ENCODE data around the gene GPR39. TPM values are rescaled to one million over a fixed set of nuclear protein-coding genes. Genes with fewer than 3 reads are reported as not detected.
A peak's percentile ranks its signal among the peaks of the same experiment; 100 is the strongest.
"Not testable (repeated sequence)": the region's sequence is repeated elsewhere in the genome, so short reads cannot be mapped to it uniquely, and the experiment has no call there.

Gene GPR39
- total RNA-seq, 1 donor from 2014 or later = not detected

DNA sequence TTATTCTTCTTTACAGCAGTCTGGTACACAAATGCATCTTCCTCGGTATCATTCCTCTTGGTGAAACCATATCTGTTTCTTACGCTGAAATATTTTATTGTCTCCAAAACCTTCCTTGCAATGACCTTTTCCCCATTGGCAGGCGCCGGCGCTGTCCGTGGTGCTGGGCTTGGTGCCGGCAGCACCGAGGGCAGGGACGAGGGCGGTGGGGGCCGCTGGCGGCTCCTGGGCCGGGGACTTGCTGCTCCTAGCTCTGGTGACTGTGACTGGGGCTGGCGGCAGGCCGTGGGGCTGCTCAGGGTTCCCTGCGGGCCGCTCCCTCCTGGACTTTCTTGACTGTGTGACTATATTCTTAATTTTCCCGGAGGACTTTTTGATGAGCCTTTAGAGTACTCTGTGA lies 72.5 kb downstream of the GPR39 start:
- DNase-seq (ENCODE audit: low read depth in 2 of 2) = no peak

DNA sequence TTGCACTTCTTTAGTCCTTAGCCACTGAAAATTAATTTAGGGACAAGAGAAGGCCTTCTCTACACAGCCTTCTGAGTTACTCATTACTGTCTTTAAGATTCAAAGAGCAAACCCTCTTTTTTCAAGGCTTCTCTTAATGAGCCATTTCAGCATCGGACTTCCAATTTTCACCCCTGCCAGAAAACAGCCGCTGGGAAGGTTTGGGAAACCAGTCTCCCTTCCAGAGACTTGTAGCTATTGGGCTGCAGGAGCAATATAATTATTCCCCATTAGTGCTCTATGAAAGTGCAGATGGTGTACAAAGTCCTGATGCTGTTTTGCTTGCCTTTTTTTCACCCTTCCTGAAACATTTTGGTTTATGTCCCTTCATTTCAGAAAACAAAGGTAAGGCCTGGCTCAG lies 79.3 kb downstream of the GPR39 start:
- no peak for DNase-seq (ENCODE audit: low read depth in 2 of 2)

DNA sequence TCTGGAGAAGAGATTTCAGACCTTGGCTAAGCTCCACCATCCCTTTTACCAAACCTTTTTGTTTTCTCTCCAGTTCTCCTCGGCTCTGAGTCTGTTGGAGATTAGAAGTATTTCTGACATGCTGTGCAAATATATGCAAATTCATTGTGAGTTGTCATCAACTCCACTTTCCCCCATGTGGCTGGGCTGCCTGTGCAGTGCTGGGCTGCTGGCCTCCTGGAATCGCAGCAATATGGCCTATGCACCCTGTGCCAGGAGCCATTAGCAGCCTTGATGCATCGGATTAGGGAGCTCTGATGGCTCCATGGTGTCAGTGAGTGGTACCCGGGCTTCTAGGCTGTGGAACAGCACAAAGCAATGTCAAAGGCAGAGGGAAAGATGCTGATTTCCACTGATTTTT lies 80.0 kb downstream of the GPR39 start:
- DNase-seq (ENCODE audit: low read depth in 2 of 2) = no peak

DNA sequence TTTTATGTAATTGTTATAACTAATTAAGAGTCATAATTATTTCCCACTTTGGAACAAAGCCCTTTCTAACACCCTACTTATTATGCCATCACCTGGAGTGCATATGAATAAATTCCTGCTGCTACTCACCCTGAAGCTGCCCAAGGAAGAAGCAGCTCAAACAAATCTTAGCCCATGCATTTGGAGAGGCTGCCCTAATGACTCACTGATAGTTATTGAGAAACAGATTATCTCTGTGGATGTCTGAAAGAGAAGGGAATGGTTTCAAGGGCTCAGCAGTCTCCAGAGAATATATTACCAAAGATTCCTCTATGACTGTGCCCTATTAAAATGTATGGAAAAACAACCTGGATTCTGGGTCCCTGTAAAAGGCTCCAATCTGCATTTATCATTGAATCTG lies 81.0 kb downstream of the GPR39 start:
- no peak for DNase-seq (ENCODE audit: low read depth in 2 of 2)

DNA sequence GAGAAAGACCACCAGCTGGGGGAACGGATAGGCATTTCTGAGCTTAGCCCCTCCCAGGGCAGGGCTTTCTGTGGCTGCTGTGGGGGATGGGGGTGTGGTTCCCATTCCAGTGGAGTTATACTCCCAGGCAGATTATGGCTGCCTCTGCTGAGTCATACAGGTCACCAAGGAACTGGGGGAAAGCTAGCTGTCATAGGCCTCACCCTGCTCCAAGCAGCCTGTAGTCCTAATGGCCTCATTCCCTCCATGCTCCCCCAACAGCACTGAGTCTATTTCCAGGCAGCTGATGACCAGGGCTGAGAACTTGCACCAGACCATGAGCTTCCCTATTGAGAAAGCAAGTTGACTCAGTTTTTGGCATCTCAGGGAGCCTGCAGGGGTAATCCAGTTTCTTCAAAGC lies 87.1 kb downstream of the GPR39 start:
- DNase-seq (ENCODE audit: low read depth in 2 of 2) = no peak

DNA sequence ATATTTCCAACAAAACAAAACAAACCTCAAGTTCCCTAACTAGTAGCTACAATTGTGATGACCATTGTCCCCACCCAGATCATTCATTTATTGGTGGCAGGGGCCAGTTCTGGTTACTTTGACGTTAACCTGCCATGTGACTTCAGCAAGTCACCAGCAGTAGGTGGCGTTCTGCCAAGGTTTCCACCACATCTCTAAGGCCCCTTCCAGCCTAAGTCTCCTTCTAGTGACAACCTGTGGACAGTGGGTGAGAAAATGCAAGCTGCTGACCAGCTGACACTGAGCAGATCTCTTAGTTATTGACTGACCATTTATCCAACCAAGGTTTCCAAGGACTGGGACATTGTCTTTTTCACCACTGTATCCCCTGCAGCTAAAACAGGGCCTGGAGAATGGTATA lies 98.4 kb downstream of the GPR39 start:
- DNase-seq (ENCODE audit: low read depth in 2 of 2) = no peak

DNA sequence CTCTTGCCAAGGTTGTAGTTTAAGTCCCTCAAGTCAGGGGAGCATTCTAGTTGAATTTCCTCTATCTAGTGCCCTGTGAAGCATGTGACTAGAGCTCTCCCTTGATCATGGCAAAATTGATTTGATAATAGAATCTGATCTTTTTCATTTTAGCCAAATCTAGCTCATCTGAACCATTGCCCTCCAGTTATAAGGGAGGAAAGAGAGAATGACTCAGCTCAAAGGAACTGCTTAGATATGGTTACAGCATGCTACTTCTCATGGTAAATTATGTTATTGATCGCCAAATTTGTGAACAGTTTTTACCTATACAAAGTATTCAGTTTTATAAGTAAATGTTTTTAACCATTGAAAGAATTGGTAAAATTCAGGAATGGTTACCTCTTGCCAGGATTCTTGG lies 100.8 kb downstream of the GPR39 start:
- no peak for DNase-seq (ENCODE audit: low read depth in 2 of 2)

DNA sequence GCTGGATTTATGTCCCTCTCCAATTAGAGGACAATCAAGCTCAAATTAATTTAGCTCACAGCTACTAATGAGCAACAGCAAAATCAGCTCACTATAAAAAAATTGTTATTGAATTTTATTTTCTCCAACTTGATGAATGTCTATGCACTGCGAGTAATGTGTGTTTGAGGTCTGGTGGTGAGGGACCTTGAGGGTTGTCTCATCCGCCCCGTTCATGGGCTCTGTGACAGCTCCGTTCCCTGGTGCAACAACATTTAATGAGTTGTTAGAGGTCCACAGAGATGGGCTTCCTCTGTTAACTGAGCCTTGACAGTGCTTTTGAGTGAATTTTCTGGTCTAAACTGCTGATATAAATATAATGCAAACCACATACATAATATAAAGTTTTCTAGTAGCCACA lies 101.7 kb downstream of the GPR39 start:
- no peak for DNase-seq (ENCODE audit: low read depth in 2 of 2)

DNA sequence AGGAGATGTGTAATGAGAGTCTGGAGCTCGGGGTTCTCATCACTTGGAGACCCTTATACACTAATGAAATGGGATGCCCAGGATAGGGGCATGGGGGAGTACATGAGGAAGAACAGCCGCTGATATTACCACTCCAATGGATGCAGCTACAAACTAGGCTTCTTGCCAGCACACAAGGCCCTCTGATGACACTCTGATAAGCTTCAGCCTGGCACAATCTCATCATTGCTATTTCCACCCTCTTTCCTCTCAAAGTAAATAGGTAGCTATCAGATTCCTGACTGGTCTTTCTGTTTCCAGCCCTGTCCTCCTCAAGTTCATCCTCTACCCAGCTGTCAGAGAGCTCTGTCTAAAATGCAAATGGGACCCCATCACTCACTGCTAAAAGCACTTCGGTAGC lies 103.0 kb downstream of the GPR39 start:
- no peak for DNase-seq (ENCODE audit: low read depth in 2 of 2)

DNA sequence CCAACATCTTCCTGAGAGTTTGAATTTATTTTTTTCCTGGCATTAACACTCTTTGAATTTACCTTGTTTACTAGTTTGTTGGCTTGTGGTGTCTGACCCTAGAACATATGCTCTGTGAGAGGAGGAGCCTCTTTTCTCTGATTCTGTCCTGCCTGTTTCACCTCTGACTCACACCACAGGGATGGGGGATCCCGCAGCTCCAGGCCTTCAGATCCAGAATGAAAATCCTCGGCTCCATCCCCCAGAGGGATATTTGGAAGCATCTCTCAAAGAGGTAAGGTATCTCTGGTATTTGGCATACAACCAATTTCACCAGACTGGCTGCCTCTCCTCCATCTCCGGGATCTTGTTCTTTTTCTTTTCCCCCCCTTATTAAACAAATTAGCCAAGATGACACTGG lies 104.7 kb downstream of the GPR39 start:
- no peak for DNase-seq (ENCODE audit: low read depth in 2 of 2)

DNA sequence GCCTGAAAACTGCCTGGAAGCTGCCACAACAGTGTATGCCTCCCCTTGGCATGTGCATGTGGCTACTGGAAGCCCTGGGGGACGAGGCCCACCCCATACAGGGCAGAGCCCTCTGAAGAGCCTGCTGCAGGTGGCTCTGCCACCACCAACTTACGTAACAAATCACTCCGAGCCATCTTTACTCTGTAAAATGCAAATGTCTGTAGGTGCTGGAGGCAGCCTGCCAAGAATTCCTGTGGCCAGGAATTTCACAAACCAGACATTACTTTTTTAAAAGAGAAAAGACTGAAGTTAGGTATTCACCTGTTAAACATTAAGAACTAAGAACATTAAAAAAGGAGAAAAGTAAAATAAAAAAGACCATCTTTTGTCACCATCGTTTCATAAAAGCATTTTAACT lies 106.3 kb downstream of the GPR39 start:
- no peak for DNase-seq (ENCODE audit: low read depth in 2 of 2)

DNA sequence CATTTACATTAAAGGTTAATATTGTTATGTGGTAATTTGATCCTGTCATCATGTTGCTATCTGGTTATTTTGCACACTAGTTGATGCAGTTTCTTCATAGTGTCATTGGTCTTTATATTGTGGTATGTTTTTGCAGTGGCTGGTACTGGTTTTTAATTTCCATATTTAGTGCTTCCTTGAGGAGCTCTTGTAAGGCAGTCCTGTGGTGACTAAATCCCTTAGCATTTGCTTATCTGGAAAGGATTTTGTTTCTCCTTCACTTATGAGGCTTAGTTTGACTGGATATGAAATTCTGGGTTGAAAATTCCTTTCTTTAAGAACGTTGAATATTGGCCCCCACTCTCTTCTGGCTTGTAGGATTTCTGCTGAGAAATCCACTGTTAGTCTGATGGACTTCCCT lies 120.5 kb downstream of the GPR39 start:
- not testable (repeated sequence) for DNase-seq (ENCODE audit: low read depth in 2 of 2)

DNA sequence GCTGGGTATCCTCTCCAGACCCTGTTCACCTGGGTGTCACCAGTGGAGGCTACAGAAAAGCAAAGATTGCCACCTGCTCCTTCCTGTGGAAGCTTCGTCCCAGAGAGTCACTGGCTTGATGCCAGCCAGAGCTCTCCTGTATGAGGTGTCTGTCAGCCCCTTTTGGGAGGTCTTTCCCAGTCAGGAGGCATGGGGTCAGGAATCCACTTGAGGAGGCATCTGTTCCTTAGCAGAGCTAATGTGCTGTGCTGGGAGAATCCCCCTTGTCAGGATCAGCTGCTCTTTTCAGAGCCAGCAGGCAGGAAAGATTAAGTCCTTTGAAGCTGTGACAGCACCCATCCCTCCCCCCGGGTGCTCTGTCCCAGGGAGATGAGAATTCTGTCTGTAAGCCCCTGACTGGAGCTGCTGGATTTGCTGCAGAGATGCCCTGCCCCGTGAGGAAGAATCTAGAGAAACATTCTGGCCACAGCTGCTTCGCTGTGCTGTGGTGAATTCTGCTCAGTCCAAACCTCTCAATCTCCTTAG lies 121.8 kb downstream of the GPR39 start:
- DNase-seq (ENCODE audit: low read depth in 2 of 2) = no peak

DNA sequence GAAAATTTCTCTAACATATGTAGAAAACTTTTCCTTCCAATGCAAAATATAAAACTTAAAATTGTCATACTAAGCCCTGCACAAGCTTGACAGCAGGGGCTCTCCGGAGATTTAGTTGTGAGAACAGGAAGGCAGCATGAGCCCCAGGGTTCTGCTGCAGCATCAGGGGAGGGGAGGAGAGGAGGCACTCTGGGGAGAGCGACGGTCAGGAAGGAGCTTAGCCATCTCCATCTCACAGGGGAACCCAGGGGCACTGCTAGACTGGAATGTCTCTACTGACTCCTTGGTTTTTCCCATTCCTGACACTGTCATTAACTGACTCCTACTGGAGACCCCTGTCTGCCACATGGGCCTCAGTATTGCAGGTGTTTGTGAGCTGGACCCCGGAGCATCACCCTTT lies 123.6 kb downstream of the GPR39 start:
- no peak for DNase-seq (ENCODE audit: low read depth in 2 of 2)

DNA sequence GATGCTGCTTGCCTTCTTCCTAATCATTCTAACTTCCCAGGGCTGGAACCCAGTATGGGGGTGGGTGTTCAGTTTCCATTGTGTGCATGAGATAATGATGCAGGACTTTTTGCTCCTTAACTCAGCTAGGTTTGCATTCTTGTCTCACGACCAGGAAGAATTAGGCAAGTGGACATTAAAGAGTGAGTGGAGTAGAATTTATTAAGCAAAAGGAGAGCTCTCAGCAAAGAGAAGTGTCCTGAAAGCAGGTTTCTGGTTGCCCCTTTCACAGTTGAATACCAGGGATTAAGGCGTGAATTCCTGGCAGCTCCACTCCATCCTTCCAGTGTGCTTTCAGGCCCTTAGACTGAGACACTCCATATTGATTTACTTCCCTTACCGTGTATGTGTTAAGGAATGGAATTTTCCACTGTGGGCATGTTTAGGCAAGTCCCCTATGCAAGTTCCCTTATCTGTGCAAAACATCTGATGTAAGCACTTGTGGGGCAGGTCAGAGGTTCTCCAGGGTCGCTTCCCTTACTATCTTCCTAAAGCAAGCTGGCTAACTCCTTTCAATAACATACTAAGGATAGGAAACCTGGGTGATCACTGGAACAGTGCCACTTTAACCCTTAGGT lies 126.5 kb downstream of the GPR39 start:
- peak in 1 of 2 donors; percentile 41 for DNase-seq (ENCODE audit: low read depth in 2 of 2)

DNA sequence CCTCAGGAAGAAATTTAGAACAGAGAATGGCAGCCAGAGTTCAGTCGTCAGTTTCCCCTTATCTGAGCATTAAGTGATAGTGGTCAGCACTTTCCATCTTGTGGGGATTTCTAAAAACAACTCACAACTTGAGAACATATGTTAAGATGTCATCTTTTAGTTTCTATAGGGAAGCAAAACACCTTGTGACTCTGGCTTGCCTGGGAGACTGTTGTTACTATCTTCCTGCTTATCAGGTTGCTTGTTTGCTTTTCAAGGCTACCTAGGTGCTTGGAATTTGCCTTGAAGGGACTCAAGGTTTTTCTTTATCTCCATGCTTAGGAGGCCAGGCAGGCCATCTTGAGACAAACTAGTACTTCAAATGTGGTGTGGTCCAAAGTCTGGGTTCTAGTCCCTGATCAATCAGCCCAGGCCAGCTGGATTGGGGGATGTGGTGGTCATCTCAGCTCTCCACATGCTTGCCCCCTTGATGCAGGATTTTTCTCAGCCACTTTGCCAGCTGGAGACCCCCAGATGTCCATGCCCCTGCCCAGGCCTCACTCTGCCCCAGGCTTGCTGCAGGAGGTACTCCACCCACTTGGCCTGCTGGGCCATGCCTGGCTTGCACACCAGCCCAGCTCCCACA lies 127.5 kb downstream of the GPR39 start:
- DNase-seq (ENCODE audit: low read depth in 2 of 2) = no peak

DNA sequence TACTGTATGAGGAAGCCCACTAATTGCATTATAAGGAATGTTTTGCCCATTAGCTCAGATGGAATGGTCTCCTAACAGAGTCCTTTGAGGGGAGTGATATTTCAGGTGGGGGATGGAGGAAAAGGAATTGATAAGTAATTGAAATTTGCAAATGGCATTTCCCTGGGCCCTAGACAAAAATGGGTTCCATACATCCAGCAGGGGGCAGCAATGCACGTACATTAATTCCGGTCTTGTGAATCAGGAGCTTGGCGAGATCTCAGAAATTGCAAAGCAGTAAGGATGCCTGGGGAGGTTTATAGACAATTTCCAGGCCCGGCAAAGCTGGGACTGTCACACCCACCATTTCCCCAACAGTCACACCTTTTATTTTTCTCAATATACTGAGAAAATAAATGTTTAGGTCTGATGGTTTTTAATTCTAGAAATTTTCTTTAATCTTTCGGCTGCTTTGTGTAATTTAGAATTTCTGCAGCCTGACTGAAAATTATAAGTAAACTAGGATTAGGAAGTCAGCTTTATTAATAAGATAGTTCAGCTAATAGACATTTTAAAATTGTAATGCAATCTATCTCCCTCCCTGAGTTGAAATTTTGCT lies 130.6 kb downstream of the GPR39 start:
- peak; percentile 15 to 69 for DNase-seq (ENCODE audit: low read depth in 2 of 2)

DNA sequence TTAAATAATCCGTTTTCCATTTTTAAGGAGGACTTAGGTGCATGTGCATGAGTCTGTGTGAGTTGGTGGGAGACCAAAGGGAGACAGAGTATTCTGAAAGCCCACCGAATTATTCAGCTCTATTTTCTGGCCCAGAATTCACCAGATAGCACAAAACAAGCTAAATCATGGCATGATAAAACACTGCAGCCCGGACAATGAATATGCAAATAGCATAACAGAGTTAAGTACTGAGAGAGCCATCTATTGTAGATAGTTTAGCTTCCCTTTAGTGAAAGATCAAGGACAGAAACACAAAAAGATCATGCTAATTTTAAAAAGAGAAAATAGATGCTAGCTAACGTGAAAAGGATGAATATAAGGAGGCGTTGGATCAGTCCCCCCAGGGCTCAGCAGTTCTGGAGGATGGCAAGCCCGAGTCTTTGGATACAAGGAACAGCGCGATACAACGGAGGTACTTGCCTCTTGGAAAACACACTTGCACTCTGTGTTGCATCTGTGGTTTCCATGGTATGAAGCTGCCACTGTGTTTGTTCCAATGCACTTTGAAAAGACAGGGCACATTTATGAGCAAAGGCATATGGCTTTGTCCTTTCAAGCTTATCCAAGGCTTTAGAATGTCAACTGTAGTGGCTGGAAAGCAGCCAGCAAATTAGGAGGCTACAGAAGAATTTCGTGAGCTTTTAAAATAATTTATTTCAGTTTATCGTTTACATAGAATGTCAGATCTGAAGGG lies 133.5 kb downstream of the GPR39 start:
- DNase-seq (ENCODE audit: low read depth in 2 of 2) = no peak

DNA sequence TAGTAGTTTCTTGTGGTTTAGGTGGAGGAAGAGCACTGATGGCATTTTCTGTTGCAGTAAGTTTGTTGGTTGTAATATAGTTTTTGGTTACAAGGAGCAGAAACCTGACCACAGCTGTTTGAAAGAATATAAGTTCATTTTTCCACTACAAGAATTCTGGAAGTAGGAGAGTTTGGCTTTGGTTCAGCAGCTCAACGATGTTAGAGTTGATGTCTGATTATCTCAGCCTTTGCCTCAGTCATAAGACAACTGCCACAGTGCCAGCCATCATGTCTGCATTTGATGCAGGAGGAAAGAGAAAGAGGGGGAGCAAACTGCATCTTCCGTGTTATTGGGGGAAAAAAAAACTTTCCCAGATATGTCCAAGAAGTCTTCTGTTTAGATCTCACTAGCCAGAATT lies 134.3 kb downstream of the GPR39 start:
- no peak for DNase-seq (ENCODE audit: low read depth in 2 of 2)

DNA sequence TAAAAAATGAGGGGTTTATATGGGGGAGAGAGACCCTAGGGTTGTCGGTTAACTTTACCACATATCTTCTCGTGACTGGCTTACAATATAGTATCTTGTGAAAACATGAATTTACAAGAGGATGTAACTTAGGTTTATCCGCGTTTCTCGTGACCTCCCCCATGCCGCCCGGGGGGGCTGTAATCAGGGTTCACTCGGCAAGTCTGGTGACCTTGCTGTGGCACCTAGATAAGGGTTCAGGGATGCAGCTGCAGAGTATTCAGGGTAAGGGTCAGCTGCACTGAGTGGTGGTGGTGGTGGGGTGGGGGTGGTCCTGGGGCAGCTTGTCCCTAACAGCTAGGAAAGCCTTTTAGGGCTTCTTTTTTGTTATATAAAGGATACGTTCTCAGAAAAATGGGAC lies 141.1 kb downstream of the GPR39 start:
- DNase-seq (ENCODE audit: low read depth in 2 of 2) = no peak

DNA sequence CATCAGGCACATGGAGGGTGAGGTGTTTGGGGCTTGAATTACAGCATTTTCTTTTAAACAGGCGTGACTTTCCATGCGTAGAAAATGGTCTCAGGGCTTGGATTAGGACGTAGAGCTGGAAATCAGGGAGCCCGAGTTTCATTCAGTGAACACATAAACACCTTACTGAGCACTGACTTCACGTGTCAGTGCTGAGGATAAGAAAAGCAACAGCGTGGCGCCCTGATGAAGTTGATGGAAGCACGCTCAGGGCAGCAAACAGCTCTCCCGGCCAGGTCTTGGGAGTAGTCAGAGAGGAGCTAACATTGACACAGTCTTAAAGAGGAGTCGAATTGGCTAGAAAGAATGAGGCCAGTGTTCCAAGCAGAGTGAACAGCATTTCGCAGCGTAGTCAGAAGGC lies 142.7 kb downstream of the GPR39 start:
- DNase-seq (ENCODE audit: low read depth in 2 of 2) = no peak

DNA sequence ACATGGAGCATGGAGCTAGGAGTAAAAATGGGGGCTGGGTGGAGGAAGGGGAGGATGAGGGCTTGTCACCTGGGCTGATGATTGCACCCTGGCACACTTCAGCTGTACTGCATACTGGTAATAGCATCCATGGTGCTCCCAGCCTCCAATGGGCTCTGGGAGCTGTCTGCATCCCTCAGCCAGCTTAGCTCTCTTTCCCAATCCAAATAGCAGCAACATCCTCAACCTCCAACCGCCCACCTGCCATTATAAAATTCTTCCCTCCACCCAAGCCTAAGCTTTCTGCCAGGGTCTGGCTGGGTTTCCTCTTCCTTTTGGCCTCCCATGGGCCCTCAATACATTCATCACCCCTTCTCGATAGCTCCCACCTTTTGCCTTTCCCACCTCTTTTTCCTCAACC lies 143.3 kb downstream of the GPR39 start:
- no peak for DNase-seq (ENCODE audit: low read depth in 2 of 2)

DNA sequence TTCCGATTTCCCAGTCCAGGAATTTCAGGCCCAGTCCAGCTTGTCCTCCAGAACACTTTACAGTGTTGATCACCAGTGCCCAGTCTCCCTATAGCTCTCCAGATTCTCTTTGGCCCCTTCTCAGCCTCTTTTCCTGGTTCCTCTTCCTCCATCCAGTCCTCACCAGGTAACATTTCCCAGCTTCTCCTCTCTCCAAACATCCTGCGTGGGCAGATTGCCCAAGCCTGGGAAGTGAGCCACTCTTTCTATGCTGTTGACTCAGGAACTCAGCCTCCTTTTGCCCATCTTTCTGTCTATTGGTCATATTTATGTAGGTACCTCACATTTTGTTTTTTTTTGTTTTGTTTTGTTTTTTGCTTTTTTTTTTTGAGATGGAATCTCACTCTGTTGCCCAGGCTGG lies 144.0 kb downstream of the GPR39 start:
- no peak for DNase-seq (ENCODE audit: low read depth in 2 of 2)

All from dermis microvascular lymphatic vessel endothelial cell (primary cell).